ENCODE results near the gene STX2. TPM values are rescaled to one million over a fixed set of nuclear protein-coding genes. Genes with fewer than 3 reads are reported as not detected.

The STX2 gene
- total RNA-seq, 4 donors from 2014 or later = 8.1 to 22.1 (median 9.7) TPM

- peak overlapping the region in 1 of 4 donors; percentile 12 for H3K27ac ChIP-seq
- H3K9me3 ChIP-seq = no peaks in the 10 kb centered on the region
- intact Hi-C loops (cut with DNase I; ENCODE audit: low total_unique reads) = no loop called here
Observed at GRCh38 chr12:130775953-130776856, 62.8 kb downstream of the STX2 start.

GRCh38 chr12:130770413-130771028 is 68.5 kb downstream of the STX2 start:
- intact Hi-C loops (cut with DNase I; ENCODE audit: low total_unique reads) = no loop called here
- Histone ChIP-seq H3K4me1 (peaks cover 0 to under 1% (median 0%) of the 10 kb centered on the region in 4 donors), H3K27ac (no peak overlapping the region), H3K36me3 (no peaks in the 10 kb centered on the region), H3K4me3 (no peak overlapping the region), H3K9me3 (no peaks in the 10 kb centered on the region), H3K27me3 (peaks cover 2% of the 10 kb centered on the region)
- 77 to 78% methylated on average over 3 to 7 of the region's 7 CpGs for WGBS, 2 donors (ENCODE audit: low coverage in 1 of 2)
- TF ChIP-seq, protein P1, sequence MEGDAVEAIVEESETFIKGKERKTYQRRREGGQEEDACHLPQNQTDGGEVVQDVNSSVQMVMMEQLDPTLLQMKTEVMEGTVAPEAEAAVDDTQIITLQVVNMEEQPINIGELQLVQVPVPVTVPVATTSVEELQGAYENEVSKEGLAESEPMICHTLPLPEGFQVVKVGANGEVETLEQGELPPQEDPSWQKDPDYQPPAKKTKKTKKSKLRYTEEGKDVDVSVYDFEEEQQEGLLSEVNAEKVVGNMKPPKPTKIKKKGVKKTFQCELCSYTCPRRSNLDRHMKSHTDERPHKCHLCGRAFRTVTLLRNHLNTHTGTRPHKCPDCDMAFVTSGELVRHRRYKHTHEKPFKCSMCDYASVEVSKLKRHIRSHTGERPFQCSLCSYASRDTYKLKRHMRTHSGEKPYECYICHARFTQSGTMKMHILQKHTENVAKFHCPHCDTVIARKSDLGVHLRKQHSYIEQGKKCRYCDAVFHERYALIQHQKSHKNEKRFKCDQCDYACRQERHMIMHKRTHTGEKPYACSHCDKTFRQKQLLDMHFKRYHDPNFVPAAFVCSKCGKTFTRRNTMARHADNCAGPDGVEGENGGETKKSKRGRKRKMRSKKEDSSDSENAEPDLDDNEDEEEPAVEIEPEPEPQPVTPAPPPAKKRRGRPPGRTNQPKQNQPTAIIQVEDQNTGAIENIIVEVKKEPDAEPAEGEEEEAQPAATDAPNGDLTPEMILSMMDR (IDR thresholded peaks at IDR 0.05) = no peak
- TF ChIP-seq POLR2AphosphoS5 (IDR thresholded peaks at IDR 0.05) (no peak), EP300 (IDR thresholded peaks at IDR 0.05; ENCODE audit: low read depth) (no peak), POLR2A (IDR thresholded peaks at IDR 0.05) (no peak)
- DNase-seq = no peak
- in situ Hi-C loops (cut with MboI; ENCODE audit: low pct_ligation_motif_present in 1 of 4, low pct_unique_long_range_greater_than_20kb in 1 of 4, low sequenced_read_pairs in 3 of 4) = no loop called here

More at GRCh38 chr12:130775953-130776856, 62.8 kb downstream of the STX2 start:
- TF ChIP-seq, protein P1 (IDR thresholded peaks at IDR 0.05) = no peak
- no peak for TF ChIP-seq POLR2A (IDR thresholded peaks at IDR 0.05)
- Histone ChIP-seq H3K27me3 (peaks cover 8% of the 10 kb centered on the region), H3K36me3 (no peaks in the 10 kb centered on the region), H3K4me3 (peak overlapping the region in 3 of 4 donors; percentile 2 to 39 (median 3)), H3K4me1 (peaks cover 0 to 14% (median 12%) of the 10 kb centered on the region in 4 donors)
- WGBS, 2 donors (ENCODE audit: low coverage in 1 of 2) = 10% methylated on average over 37 of the region's 41 CpGs; no CpG with 5 or more reads in 1 of the 2 donors
- in situ Hi-C loops (cut with MboI; ENCODE audit: low pct_ligation_motif_present in 1 of 4, low pct_unique_long_range_greater_than_20kb in 1 of 4, low sequenced_read_pairs in 3 of 4) = no loop called here
- DNase-seq = peak; percentile 29

GRCh38 chr12:130768120-130768519 is 70.9 kb downstream of the STX2 start:
- TF ChIP-seq POLR2A (IDR thresholded peaks at IDR 0.05) (no peak), EP300 (IDR thresholded peaks at IDR 0.05; ENCODE audit: low read depth) (no peak), POLR2AphosphoS5 (IDR thresholded peaks at IDR 0.05) (no peak)
- TF ChIP-seq, protein P1 (IDR thresholded peaks at IDR 0.05) = no peak
- WGBS, 2 donors (ENCODE audit: low coverage in 1 of 2) = 58 to 64% methylated on average over 8 to 9 of the region's 9 CpGs

DNA sequence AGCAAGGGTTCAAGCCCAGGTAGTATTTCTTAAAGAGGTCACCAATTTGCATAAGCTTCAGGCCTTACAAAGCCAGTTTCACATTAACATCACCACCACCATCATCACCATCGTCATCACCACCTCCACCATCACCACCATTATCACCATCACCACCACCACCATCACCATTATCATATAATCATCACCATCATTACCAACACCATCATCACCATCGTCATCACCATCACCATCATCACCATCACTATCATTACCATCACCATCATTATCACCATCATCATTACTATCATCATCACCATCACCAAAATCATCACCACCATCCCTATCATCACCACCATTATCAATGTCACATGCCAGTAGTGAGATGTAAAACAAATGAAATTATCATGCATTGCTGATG is 72.6 kb downstream of the STX2 start:
- H3K27ac ChIP-seq = no peak overlapping the region
- intact Hi-C loops (cut with DNase I; ENCODE audit: low total_unique reads) = no loop called here
- H3K36me3 ChIP-seq = no peaks in the 10 kb centered on the region
- no peaks in the 10 kb centered on the region for H3K9me3 ChIP-seq
- in situ Hi-C loops (cut with MboI; ENCODE audit: low pct_ligation_motif_present in 1 of 4, low pct_unique_long_range_greater_than_20kb in 1 of 4, low sequenced_read_pairs in 3 of 4) = no loop called here
- H3K4me1 ChIP-seq = no peaks in the 10 kb centered on the region
- H3K4me3 ChIP-seq = no peak overlapping the region
- peaks cover 9% of the 10 kb centered on the region for H3K27me3 ChIP-seq
- no peak for TF ChIP-seq POLR2A (IDR thresholded peaks at IDR 0.05)
- TF ChIP-seq, protein P1 (IDR thresholded peaks at IDR 0.05) = no peak
- TF ChIP-seq EP300 (IDR thresholded peaks at IDR 0.05; ENCODE audit: low read depth) = no peak
- no peak for TF ChIP-seq POLR2AphosphoS5 (IDR thresholded peaks at IDR 0.05)
- WGBS, 2 donors (ENCODE audit: low coverage in 1 of 2) = 86 to 94% methylated on average over 2 of the region's 2 CpGs
- DNase-seq = no peak

More at GRCh38 chr12:130768120-130768519, 70.9 kb downstream of the STX2 start:
- Histone ChIP-seq H3K36me3 (no peaks in the 10 kb centered on the region), H3K27ac (no peak overlapping the region), H3K4me3 (no peak overlapping the region), H3K4me1 (no peaks in the 10 kb centered on the region), H3K27me3 (no peaks in the 10 kb centered on the region), H3K9me3 (no peaks in the 10 kb centered on the region)
- intact Hi-C loops (cut with DNase I; ENCODE audit: low total_unique reads) = no loop called here
- in situ Hi-C loops (cut with MboI; ENCODE audit: low pct_ligation_motif_present in 1 of 4, low pct_unique_long_range_greater_than_20kb in 1 of 4, low sequenced_read_pairs in 3 of 4) = no loop called here
- no peak for DNase-seq
